Keratinocyte (primary cell): ENCODE data around the gene ANXA4. TPM values are rescaled to one million over a fixed set of nuclear protein-coding genes. Genes with fewer than 3 reads are reported as not detected.

Experiments used
- DNase-seq: peaks from one replicate; pipeline ENCODE4 v3.0.0-alpha.2; 2011; ENCODE audit warnings: low read depth, missing footprints, low spot score
- FAIRE-seq: peaks from 2 replicates; lab custom pipeline; 2011; peaks lifted over from hg19 to GRCh38; lab: Jason Lieb, UNC
- H2AFZ ChIP-seq: 2 replicates; pipeline ENCODE4 v1.6.0; 2012; ENCODE audit warnings: low read length, control low read depth, inconsistent platforms; ENCODE audit not compliant: control insufficient read depth
- H3K27ac ChIP-seq: 2 replicates; pipeline ENCODE4 v1.5.1; 2011; ENCODE audit warnings: low read length; ENCODE audit not compliant: control insufficient read depth, insufficient read depth
- H3K27me3 ChIP-seq: 3 replicates; pipeline ENCODE4 v1.6.0; 2011; ENCODE audit warnings: low read length; ENCODE audit not compliant: control insufficient read depth, insufficient read depth; ENCODE audit errors: extremely low read depth
- H3K36me3 ChIP-seq, 2 experiments: 2 replicates in 1 of 2; 3 replicates in 1 of 2; pipeline ENCODE4 v1.5.1; 2011; ENCODE audit warnings: low read length in 2 of 2, mild to moderate bottlenecking in 1 of 2; ENCODE audit not compliant: control insufficient read depth in 2 of 2, insufficient read depth in 2 of 2; ENCODE audit errors: extremely low read depth in 1 of 2
- H3K4me1 ChIP-seq: 3 replicates; pipeline ENCODE4 v1.5.1; 2011; ENCODE audit warnings: low read length; ENCODE audit not compliant: control insufficient read depth, insufficient read depth; ENCODE audit errors: extremely low read depth
- H3K4me2 ChIP-seq: 3 replicates; pipeline ENCODE4 v1.6.0; 2011; ENCODE audit warnings: low read depth, low read length; ENCODE audit not compliant: control insufficient read depth, insufficient read depth; ENCODE audit errors: extremely low read depth
- H3K4me3 ChIP-seq, 3 experiments: fragments of 200-600 bp in 1 of 3; sonication (generic) in 1 of 3; 2 replicates in 2 of 3; 3 replicates in 1 of 3; pipeline ENCODE4 v1.5.1; 2011 to 2016; ENCODE audit warnings: low read length in 3 of 3, mild to moderate bottlenecking in 3 of 3, control low read depth in 2 of 3, inconsistent platforms in 1 of 3, low read depth in 1 of 3, mixed read lengths in 1 of 3, mixed run types in 1 of 3, moderate library complexity in 1 of 3; ENCODE audit not compliant: control insufficient read depth in 2 of 3, insufficient read depth in 2 of 3; ENCODE audit errors: extremely low read depth in 1 of 3
- H3K79me2 ChIP-seq: 2 replicates; pipeline ENCODE4 v1.6.0; 2012; ENCODE audit warnings: low read length; ENCODE audit not compliant: control insufficient read depth, insufficient read depth
- H3K9ac ChIP-seq: 3 replicates; pipeline ENCODE4 v1.6.0; 2011; ENCODE audit warnings: low read length; ENCODE audit not compliant: control insufficient read depth, insufficient read depth; ENCODE audit errors: extremely low read depth
- H3K9me1 ChIP-seq: 3 replicates; pipeline ENCODE4 v1.6.0; 2011; ENCODE audit warnings: low read length; ENCODE audit not compliant: control insufficient read depth, insufficient read depth; ENCODE audit errors: extremely low read depth
- H3K9me3 ChIP-seq: 2 replicates; pipeline ENCODE4 v1.5.1; 2012; ENCODE audit warnings: low read depth, low read length; ENCODE audit not compliant: control insufficient read depth
- H4K20me1 ChIP-seq: 3 replicates; pipeline ENCODE4 v1.6.0; 2011; ENCODE audit warnings: low read length; ENCODE audit not compliant: control insufficient read depth, insufficient read depth; ENCODE audit errors: extremely low read depth
- EZH2 ChIP-seq: IDR thresholded peaks from one replicate; pipeline ENCODE4 v1.6.1; 2012; ENCODE audit warnings: inconsistent platforms, mild to moderate bottlenecking, low read length, moderate library complexity
- dilution Hi-C: fragments of 300-500 bp; cut with MboI; formaldehyde crosslinking; loops from one replicate; pipeline ENCODE4 v1.7.0; 2020; ENCODE audit warnings: low sequenced_read_pairs; ENCODE audit not compliant: extremely low pct_ligation_motif_present
- polyA plus RNA-seq, 5 experiments: library from polyadenylated mRNA; depleted of rRNA in 3 of 5; stranded (reverse) in 3 of 5; stranded (forward) in 1 of 5; unstranded in 1 of 5; fragments of >200 nt; gene quantifications; 1 replicate in 1 of 5; 2 replicates in 3 of 5; 3 replicates in 1 of 5; pipeline versions ENCODE4 v1.2.1 to v1.2.3, GENCODE V29; 2011 to 2012; ENCODE audit warnings: missing spikeins in 2 of 5, low read depth in 1 of 5, low replicate concordance in 1 of 5
- TF ChIP-seq, protein P1 (sequence below), 3 experiments: IDR thresholded peaks in 1 of 3; conservative IDR thresholded peaks in 1 of 3; optimal IDR thresholded peaks in 1 of 3; 2 replicates in 2 of 3; 3 replicates in 1 of 3; pipeline versions ENCODE3 to v1.5.1; 2011; ENCODE audit warnings: low read length in 3 of 3, mild to moderate bottlenecking in 3 of 3, moderate library complexity in 2 of 3, control low read depth in 1 of 3, inconsistent platforms in 1 of 3; ENCODE audit not compliant: insufficient read depth in 2 of 3; ENCODE audit errors: extremely low read depth in 1 of 3

The ANXA4 gene
- polyA plus RNA-seq, 1 donor (not counting 4 experiments of a cell fraction or from before 2014, with no cell fraction given) = 209 TPM

DNA sequence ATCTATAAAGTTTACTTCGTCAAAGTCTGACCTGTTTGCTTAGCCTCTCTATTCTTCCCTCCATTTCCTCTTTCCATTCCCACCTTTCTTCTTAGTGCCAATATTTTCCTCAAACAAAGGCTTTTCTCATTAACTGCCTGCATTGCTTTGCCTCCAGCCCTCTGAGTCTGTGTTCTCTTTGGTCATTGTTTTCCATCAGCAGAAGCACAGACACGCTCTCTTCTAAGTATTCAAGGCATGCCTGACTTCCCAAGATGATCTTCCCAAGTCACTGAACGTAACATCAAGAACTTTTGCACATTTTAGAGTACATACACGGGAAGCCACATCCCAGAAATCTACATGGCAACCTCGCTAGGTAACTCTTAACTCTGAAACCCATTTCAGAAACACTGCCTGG, 32.6 kb upstream of the ANXA4 start:
- Histone ChIP-seq H3K9me3 (no peaks in the 10 kb centered on the region), H3K27ac (no peak overlapping the region), H3K9ac (no peak overlapping the region), H4K20me1 (no peaks in the 10 kb centered on the region), H3K79me2 (no peaks in the 10 kb centered on the region), H3K9me1 (no peaks in the 10 kb centered on the region), H3K4me1 (peaks cover 10% of the 10 kb centered on the region), H3K4me3 (no peak overlapping the region), H3K27me3 (no peaks in the 10 kb centered on the region), H2AFZ (no peak overlapping the region), H3K4me2 (no peak overlapping the region), H3K36me3 (no peaks in the 10 kb centered on the region)
- no peak for TF ChIP-seq EZH2
- TF ChIP-seq, protein P1, sequence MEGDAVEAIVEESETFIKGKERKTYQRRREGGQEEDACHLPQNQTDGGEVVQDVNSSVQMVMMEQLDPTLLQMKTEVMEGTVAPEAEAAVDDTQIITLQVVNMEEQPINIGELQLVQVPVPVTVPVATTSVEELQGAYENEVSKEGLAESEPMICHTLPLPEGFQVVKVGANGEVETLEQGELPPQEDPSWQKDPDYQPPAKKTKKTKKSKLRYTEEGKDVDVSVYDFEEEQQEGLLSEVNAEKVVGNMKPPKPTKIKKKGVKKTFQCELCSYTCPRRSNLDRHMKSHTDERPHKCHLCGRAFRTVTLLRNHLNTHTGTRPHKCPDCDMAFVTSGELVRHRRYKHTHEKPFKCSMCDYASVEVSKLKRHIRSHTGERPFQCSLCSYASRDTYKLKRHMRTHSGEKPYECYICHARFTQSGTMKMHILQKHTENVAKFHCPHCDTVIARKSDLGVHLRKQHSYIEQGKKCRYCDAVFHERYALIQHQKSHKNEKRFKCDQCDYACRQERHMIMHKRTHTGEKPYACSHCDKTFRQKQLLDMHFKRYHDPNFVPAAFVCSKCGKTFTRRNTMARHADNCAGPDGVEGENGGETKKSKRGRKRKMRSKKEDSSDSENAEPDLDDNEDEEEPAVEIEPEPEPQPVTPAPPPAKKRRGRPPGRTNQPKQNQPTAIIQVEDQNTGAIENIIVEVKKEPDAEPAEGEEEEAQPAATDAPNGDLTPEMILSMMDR (optimal IDR thresholded peaks at IDR 0.05 in 1 of 3, IDR thresholded peaks at IDR 0.05 in 1 of 3, conservative IDR thresholded peaks at IDR 0.05 in 1 of 3; ENCODE audit: extremely low read depth in 1 of 3, insufficient read depth in 2 of 3, low read length in 3 of 3) = no peak
- dilution Hi-C loops = no loop called here
- no peak for FAIRE-seq
- DNase-seq = no peak

DNA sequence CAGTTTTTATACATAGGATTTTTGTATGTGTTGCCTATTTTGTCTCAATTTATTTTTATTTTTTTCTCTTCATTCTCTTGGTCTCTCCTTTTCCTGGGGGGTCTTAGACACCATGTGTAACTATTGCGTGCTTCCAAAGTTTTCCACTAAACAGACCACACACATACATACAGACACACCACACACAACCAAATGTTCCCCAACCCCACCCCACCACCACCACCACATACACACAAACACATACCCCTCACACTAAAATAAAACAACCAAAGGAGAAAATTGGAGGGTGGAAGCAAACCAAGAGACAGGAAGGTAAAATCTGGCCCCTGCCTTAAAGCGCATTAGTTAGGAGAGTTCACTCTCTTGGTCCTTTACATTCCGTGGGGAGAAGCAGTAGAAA, 30.0 kb upstream of the ANXA4 start:
- TF ChIP-seq EZH2 = no peak
- TF ChIP-seq, protein P1 (optimal IDR thresholded peaks at IDR 0.05 in 1 of 3, IDR thresholded peaks at IDR 0.05 in 1 of 3, conservative IDR thresholded peaks at IDR 0.05 in 1 of 3; ENCODE audit: extremely low read depth in 1 of 3, insufficient read depth in 2 of 3, low read length in 3 of 3) = no peak
- no peak overlapping the region for H3K4me2 ChIP-seq
- H3K27ac ChIP-seq = no peak overlapping the region
- H2AFZ ChIP-seq = no peak overlapping the region
- H3K4me1 ChIP-seq = no peaks in the 10 kb centered on the region
- H3K27me3 ChIP-seq = no peaks in the 10 kb centered on the region
- H3K9ac ChIP-seq = no peak overlapping the region
- no peak for DNase-seq
- dilution Hi-C loops = no loop called here
- no peaks in the 10 kb centered on the region for H3K9me1 ChIP-seq
- no peak for FAIRE-seq
- no peaks in the 10 kb centered on the region for H3K79me2 ChIP-seq
- H3K9me3 ChIP-seq = no peaks in the 10 kb centered on the region
- H3K36me3 ChIP-seq = no peaks in the 10 kb centered on the region
- no peak overlapping the region for H3K4me3 ChIP-seq
- no peaks in the 10 kb centered on the region for H4K20me1 ChIP-seq
